Measurements from ENCODE around the gene DAGLA. TPM values are rescaled to one million over a fixed set of nuclear protein-coding genes. Genes with fewer than 3 reads are reported as not detected.

The DAGLA gene
- total RNA-seq, 4 donors from 2014 or later, result 1.7 to 6.9 (median 2.9) TPM

DNA sequence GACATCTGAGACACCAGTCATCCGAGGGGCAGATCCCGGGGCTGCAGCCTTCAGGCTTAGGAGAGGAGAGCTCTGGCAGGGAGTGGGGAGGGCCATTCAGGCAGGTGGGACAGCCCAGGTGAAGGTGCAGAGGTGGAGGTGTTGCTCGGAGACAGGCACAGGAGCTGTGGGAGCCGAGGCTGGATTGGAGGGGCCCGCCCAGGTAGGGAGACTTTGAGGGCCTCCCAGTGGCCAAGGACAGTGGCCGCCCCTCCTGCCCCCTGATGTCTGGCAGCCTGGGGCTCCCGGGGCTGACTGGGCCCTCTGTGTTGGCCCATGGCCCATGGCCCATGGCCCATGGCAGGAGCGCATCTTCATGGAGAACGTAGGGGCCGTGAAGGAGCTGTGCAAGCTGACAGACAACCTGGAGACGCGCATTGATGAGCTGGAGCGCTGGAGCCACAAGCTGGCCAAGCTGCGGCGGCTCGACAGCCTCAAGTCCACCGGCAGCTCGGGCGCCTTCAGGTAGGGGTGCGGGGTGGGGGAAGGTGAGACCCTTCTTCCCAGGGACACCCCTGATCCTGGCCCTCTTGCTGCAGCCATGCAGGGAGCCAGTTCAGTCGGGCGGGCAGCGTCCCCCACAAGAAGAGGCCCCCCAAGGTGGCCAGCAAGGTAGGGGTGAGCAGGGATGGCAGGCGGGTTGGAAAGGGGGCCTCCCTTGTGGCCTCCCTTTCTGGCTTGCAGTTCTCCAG lies 98.9 kb downstream of the DAGLA start:
- no peak for DNase-seq
- no peaks in the 10 kb centered on the region for H3K9me3 ChIP-seq
- H3K4me3 ChIP-seq, result no peak overlapping the region
- peaks cover 9 to 14% (median 9%) of the 10 kb centered on the region in 3 donors for H3K4me1 ChIP-seq
- H3K27me3 ChIP-seq, result no peaks in the 10 kb centered on the region
- peaks cover 0 to 19% (median 0%) of the 10 kb centered on the region in 3 donors for H3K36me3 ChIP-seq
- intact Hi-C loops (cut with DNase I), result no loop called here
- H3K27ac ChIP-seq, result no peak overlapping the region
- 77 to 87% methylated on average over 8 to 9 of the region's 24 CpGs for WGBS, 2 donors
- TF ChIP-seq, protein P1, sequence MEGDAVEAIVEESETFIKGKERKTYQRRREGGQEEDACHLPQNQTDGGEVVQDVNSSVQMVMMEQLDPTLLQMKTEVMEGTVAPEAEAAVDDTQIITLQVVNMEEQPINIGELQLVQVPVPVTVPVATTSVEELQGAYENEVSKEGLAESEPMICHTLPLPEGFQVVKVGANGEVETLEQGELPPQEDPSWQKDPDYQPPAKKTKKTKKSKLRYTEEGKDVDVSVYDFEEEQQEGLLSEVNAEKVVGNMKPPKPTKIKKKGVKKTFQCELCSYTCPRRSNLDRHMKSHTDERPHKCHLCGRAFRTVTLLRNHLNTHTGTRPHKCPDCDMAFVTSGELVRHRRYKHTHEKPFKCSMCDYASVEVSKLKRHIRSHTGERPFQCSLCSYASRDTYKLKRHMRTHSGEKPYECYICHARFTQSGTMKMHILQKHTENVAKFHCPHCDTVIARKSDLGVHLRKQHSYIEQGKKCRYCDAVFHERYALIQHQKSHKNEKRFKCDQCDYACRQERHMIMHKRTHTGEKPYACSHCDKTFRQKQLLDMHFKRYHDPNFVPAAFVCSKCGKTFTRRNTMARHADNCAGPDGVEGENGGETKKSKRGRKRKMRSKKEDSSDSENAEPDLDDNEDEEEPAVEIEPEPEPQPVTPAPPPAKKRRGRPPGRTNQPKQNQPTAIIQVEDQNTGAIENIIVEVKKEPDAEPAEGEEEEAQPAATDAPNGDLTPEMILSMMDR (IDR thresholded peaks at IDR 0.05), result no peak
- TF ChIP-seq POLR2A (IDR thresholded peaks at IDR 0.05), result no peak

DNA sequence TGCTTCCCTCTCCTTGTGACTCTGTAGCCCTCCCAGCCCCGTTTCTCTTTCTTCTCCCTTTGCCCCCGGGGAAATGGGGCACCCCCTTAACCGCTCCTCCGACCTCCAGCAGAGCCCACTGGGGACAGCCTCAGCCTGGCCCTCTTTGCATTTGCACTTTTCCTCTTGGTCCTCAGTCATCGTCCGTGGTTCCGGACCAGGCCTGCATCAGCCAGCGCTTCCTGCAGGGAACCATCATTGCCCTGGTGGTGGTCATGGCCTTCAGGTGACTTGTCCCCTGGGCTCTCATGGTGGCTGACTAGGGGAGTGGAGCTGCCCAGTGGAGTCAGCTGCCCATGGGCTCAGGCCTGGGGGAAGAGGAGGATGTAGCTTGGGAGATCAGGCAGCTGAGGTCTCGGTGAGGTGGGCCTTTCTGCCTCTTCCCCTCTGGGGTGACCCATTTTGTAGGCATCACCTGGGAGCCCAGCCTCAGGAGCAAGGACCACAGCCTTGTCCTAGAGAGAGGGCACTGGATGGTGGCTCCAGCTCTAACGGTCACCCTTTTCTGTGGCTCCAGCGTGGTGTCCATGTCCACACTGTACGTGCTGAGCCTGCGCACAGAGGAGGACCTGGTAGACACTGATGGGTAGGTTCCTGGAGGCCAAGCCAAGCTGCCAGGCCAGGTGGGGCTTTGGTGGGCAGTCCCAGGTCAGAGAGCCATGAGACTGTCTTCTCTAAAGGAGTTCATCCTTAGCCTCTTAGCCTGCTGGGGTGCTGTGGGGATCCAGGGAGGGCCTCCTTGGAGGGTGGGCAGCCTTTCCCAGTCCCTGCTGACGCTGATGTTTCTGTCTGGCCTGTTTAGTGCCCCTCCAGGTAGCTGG lies 99.7 kb downstream of the DAGLA start:
- intact Hi-C loops (cut with DNase I), result no loop called here
- TF ChIP-seq, protein P1 (IDR thresholded peaks at IDR 0.05), result no peak
- Histone ChIP-seq H3K36me3 (peaks cover 0 to 27% (median 0%) of the 10 kb centered on the region in 3 donors), H3K27me3 (no peaks in the 10 kb centered on the region), H3K9me3 (no peaks in the 10 kb centered on the region), H3K27ac (no peak overlapping the region), H3K4me1 (peaks cover 9 to 14% (median 9%) of the 10 kb centered on the region in 3 donors), H3K4me3 (no peak overlapping the region)
- no peak for DNase-seq
- 86 to 90% methylated on average over 7 to 8 of the region's 14 CpGs for WGBS, 2 donors

- no peak for DNase-seq
- no peak overlapping the region for H3K27ac ChIP-seq
- peaks cover 0 to 35% (median 4%) of the 10 kb centered on the region in 3 donors for H3K36me3 ChIP-seq
- H3K27me3 ChIP-seq, result no peaks in the 10 kb centered on the region
- no peak overlapping the region for H3K4me3 ChIP-seq
- intact Hi-C loops (cut with DNase I), result no loop called here
- no peaks in the 10 kb centered on the region for H3K9me3 ChIP-seq
- no peak for TF ChIP-seq POLR2A (IDR thresholded peaks at IDR 0.05)
- TF ChIP-seq, protein P1 (IDR thresholded peaks at IDR 0.05), result no peak
- 63 to 71% methylated on average over 5 to 9 of the region's 9 CpGs for WGBS, 2 donors
- peaks cover 9 to 14% (median 9%) of the 10 kb centered on the region in 3 donors for H3K4me1 ChIP-seq
Measured at GRCh38 chr11:61780581-61781162, 100.5 kb downstream of the DAGLA start.

DNA sequence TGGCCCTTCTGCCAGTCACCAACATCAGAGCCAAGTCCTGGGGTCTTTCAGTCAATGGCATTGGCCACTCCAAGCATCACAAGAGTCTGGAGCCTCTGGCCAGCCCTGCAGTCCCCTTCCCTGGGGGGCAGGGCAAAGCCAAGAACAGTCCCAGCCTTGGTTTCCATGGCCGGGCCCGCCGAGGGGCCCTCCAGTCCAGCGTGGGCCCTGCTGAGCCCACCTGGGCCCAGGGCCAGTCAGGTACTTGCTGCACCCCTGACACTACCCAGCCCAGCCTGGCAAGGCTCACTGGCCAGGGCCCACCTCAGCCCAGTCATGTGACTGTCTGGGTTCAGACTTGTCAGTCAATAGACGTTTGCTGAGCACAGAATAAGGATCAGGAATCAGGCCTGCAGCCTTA lies 101.4 kb downstream of the DAGLA start:
- WGBS, 2 donors, result no CpG with 5 or more reads among the region's 5 CpGs
- Histone ChIP-seq H3K27ac (no peak overlapping the region), H3K4me3 (no peak overlapping the region), H3K27me3 (no peaks in the 10 kb centered on the region), H3K36me3 (peaks cover 0 to 44% (median 12%) of the 10 kb centered on the region in 3 donors), H3K4me1 (peaks cover 9 to 13% (median 9%) of the 10 kb centered on the region in 3 donors), H3K9me3 (no peaks in the 10 kb centered on the region)
- DNase-seq, result no peak
- intact Hi-C loops (cut with DNase I), result no loop called here
- TF ChIP-seq, protein P1 (IDR thresholded peaks at IDR 0.05), result no peak
- TF ChIP-seq POLR2A (IDR thresholded peaks at IDR 0.05), result no peak
